Fibroblast of skin of left biceps (primary cell): Measurements from ENCODE around the gene KBTBD12.
"Not testable (repeated sequence)": the region's sequence is repeated elsewhere in the genome, so short reads cannot be mapped to it uniquely, and the experiment has no call there.

Experiments used
- DNase-seq, 2 experiments: peaks; one replicate each; pipeline ENCODE4 v3.0.0-alpha.2; 2013; ENCODE audit warnings: low read depth in 2 of 2

Gene KBTBD12

GRCh38 chr3:127903611-127904375, 11.2 kb upstream of the KBTBD12 start:
- DNase-seq = no peak

- no peak for DNase-seq
Measured at GRCh38 chr3:127905556-127905955, 9.5 kb upstream of the KBTBD12 start.

GRCh38 chr3:127906653-127907052, 8.4 kb upstream of the KBTBD12 start:
- not testable (repeated sequence) for DNase-seq

GRCh38 chr3:127908202-127908601, 6.8 kb upstream of the KBTBD12 start:
- no peak for DNase-seq

- no peak for DNase-seq
Measured at GRCh38 chr3:127908951-127909350, 6.1 kb upstream of the KBTBD12 start.

- no peak for DNase-seq
Measured at GRCh38 chr3:127909646-127910045, 5.4 kb upstream of the KBTBD12 start.

- no peak for DNase-seq
Measured at GRCh38 chr3:127911421-127911931, 3.6 kb upstream of the KBTBD12 start.

- not testable (repeated sequence) for DNase-seq
Measured at GRCh38 chr3:127913841-127914240, 1.2 kb upstream of the KBTBD12 start.

GRCh38 chr3:127914584-127914983, 448 bp upstream of the KBTBD12 start:
- DNase-seq = no peak

- DNase-seq = no peak
Measured at GRCh38 chr3:127915937-127916493, 983 bp downstream of the KBTBD12 start.

GRCh38 chr3:127920738-127921137, 5.7 kb downstream of the KBTBD12 start:
- no peak for DNase-seq

- no peak for DNase-seq
Measured at GRCh38 chr3:127923611-127924010, 8.6 kb downstream of the KBTBD12 start.

GRCh38 chr3:127925384-127925783, 10.4 kb downstream of the KBTBD12 start:
- DNase-seq = no peak

GRCh38 chr3:127927829-127928604, 13.0 kb downstream of the KBTBD12 start:
- no peak for DNase-seq

GRCh38 chr3:127929818-127930413, 14.9 kb downstream of the KBTBD12 start:
- no peak for DNase-seq

- DNase-seq = no peak
Measured at GRCh38 chr3:127933396-127933795, 18.4 kb downstream of the KBTBD12 start.

GRCh38 chr3:127938800-127939199, 23.8 kb downstream of the KBTBD12 start:
- no peak for DNase-seq

- no peak for DNase-seq
Measured at GRCh38 chr3:127940116-127940515, 25.1 kb downstream of the KBTBD12 start.

GRCh38 chr3:127942613-127943012, 27.6 kb downstream of the KBTBD12 start:
- no peak for DNase-seq

GRCh38 chr3:127948211-127948610, 33.2 kb downstream of the KBTBD12 start:
- DNase-seq = no peak

- no peak for DNase-seq
Measured at GRCh38 chr3:127949446-127950055, 34.5 kb downstream of the KBTBD12 start.

GRCh38 chr3:127951276-127951675, 36.2 kb downstream of the KBTBD12 start:
- DNase-seq = no peak
